ENCODE data around the gene DLGAP5.
A peak's percentile ranks its signal among the peaks of the same experiment; 100 is the strongest.

Gene DLGAP5

DNA sequence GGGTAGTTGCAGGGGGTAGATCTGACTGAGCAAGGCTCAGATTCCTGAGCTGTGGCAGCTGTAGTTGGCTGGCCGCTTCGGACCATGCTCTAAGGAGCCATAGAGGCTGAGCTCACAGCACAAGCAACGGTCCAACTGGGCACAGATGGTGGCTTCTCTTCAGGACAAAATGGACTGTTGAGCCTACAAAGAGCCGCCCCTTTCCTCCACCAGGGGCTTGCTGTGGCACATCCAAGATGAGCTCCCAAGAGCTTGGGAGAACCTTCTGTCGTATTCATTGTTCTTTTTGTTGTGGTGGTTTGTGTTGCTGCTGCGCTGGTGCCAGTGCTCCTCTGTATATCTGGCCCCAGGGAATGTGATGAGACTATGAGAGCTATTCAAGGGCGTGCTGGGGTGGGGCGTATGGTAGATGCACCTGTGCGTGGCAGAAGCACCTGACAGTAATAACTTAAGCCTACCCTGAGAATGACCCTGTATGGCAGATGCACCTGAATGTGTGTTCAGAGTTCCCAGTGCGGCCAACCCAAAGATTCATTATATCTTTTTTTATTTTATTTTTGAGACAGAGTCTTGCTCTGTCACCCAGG is 80.2 kb downstream of the DLGAP5 start:
- DNase-seq = no peak

GRCh38 chr14:55109836-55110235 is 81.5 kb downstream of the DLGAP5 start:
- DNase-seq = no peak

DNA sequence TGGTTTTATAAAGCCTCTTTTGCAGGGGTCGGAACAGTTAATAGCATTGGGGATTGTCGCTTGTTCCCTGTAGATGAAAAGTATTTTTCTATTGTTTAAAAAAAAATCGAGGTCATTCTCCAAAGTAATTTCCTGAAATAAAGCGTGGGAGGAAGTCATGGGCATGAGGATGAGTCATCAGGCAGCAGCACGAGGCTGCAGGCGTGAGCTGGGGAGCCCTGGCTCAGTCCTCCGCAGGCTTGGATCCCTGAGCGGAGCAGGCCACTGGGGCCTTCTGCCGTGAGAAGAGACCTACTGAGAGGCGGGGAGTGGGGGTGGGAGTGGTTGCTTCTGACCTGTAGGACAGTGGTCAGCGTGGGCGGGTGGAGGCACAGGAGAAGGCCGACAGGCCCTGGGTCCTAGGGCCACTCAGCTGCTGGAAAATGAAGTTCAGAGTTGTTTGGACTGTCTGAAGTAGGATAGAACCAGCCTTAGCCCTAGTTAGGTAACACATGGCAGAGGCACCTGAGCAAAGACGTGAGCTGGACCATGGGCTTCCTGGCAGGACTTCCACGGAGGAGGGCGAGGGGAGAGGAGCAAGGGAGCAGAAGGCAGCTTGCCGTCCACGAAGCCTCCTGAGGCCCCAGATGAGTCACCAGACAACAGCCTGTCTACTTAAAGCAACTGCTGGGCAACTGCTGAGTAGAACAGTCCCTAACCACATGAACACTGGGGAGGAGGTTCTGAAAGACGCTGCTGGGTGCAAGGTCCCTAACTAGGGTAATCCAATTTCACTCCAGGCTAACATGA is 83.4 kb downstream of the DLGAP5 start:
- peak; percentile 24 to 33 for DNase-seq

DNA sequence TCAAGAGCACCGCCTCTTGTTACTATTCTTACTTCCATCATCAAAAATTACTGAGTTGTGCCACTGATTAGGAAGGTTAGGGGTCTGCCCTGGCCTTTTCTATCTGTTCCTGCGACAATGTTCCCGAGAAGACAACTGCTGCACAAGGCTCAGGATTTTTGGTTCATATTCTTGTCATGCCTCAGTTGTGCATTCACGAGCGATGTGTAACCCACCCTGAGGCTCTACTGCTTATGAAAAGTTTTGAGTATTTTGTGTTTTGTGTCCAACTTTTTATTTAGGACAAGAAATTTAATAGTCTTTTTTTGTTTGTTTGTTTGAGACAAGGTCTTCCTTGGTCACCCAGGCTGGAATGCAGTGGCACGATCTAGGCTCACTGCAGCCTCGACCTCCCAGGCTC is 85.4 kb downstream of the DLGAP5 start:
- DNase-seq = no peak

DNA sequence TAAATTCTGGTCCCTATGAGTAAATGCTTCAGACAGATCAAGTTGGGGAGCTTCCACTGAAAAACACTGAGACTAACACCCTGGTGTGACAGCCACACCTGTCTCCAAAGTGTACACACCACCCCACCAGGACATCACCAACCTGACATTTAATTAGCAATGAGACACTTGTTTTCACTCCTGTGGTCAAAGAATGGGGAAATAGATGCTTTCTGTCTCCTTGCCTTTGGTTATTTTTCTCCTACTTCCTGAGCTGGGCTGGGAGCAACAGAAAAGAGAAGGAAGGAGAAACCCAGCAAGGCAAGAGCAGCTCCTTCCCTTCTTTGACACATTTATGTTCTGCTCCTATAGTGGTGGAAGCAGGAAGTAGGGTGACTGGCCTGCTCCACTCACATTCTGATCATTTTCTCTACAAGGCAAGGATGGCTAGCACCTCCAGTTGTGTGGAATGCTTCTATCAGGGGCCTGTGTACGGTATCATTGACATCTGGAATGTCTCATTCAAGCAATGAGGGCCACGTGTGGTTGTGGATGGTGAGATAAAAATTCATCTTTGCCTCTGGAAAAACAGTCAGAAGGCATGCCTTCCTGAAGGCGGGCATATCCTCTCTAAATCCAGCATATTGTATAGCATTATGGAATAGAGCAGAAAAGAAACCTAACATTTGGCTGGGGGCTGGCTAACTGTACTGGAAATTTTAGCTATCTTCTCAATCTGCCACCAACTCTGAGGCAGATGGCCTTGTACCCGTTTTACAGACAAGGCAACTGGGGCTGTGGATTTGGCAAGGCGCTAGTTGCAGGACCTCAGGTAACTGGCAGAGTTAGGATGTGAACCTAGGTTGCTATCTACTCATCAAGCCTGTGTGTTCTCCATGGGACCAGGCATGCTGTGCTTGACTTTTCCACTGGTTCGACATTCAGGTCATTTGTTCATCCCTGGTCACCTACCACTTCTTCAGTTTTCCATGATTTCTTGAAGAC is 87.1 kb downstream of the DLGAP5 start:
- no peak for DNase-seq

GRCh38 chr14:55103005-55103640 is 88.3 kb downstream of the DLGAP5 start:
- peak; percentile 42 to 51 for DNase-seq

GRCh38 chr14:55102141-55102621 is 89.2 kb downstream of the DLGAP5 start:
- peak; percentile 20 to 38 for DNase-seq

GRCh38 chr14:55101698-55102097 is 89.7 kb downstream of the DLGAP5 start:
- DNase-seq = no peak

DNA sequence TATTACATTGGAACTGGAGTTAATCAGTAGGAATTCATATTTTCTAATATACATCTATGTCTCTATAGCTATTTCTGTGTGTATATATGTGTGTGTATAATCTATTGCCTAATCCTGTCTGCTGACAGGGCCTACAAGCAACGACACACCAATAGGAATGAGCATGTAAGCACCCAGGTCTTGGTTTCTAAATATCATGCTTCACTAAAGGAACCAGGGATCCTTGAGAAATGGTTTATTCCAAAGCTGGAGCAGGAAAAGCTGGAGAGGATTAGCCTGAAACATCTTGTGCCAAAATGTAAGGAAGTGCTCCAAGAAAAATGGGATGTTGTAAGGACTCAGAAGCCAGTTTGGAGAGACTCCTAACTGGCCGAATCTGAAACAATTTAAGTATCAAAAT is 91.6 kb downstream of the DLGAP5 start:
- no peak for DNase-seq

DNA sequence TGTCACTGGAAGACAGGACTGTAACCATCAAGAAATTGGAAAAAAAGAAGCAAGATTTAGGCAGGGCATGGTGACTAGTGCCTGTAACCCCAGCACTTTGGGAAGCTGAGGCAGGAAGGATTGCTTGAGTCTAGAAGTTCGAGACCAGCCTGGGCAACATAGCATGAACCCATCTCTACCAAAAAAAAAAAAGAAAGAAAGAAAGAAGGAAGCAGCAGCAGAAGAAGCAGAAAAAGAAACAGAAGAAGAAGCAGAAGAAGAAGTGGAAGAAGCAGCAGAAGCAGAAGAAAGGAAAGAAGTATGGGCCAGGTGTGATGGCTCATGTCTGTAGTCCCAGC is 92.9 kb downstream of the DLGAP5 start:
- no peak for DNase-seq
